GM23338 (cell line): Measurements from ENCODE around the gene LOXL1. TPM values are rescaled to one million over a fixed set of nuclear protein-coding genes. Genes with fewer than 3 reads are reported as not detected.

Experiments used
- ATAC-seq: fragments of 200-7000 bp; cut with Tn5 transposase; 3 replicates; pipeline ENCODE4 v1.9.1; 2020
- DNase-seq: peaks from one replicate; pipeline ENCODE4 v3.0.0-alpha.2; 2015; ENCODE audit warnings: low spot score
- H2AFZ ChIP-seq: fragments of 200-600 bp; sonication (generic); 2 replicates; pipeline ENCODE4 v1.8.0; 2016; ENCODE audit warnings: antibody characterized with exemption, mild to moderate bottlenecking, moderate library complexity
- H3F3A ChIP-seq: fragments of 200-600 bp; sonication (generic); replicated peaks from 2 replicates; pipeline ENCODE4 v1.8.0; 2017; ENCODE audit warnings: antibody characterized with exemption, mixed run types, low read depth
- H3K27ac ChIP-seq: fragments of 200-600 bp; sonication (generic); 2 replicates; pipeline ENCODE4 v1.6.1; 2016; ENCODE audit warnings: low read depth
- H3K27me3 ChIP-seq: fragments of 200-600 bp; sonication (generic); 2 replicates; pipeline ENCODE4 v1.8.0; 2016; ENCODE audit warnings: mild to moderate bottlenecking, mixed run types, moderate library complexity; ENCODE audit not compliant: insufficient read depth
- H3K36me3 ChIP-seq: fragments of 200-600 bp; sonication (generic); 2 replicates; pipeline ENCODE4 v1.8.0; 2016; ENCODE audit warnings: mild to moderate bottlenecking; ENCODE audit not compliant: insufficient read depth
- H3K4me1 ChIP-seq: fragments of 200-600 bp; sonication (generic); 2 replicates; pipeline ENCODE4 v1.8.0; 2016; ENCODE audit warnings: mild to moderate bottlenecking, moderate library complexity; ENCODE audit not compliant: insufficient read depth
- H3K4me2 ChIP-seq: fragments of 200-600 bp; sonication (generic); 2 replicates; pipeline ENCODE4 v1.7.1; 2017; ENCODE audit warnings: mixed run types
- H3K4me3 ChIP-seq: fragments of 200-600 bp; sonication (generic); 2 replicates; pipeline ENCODE4 v1.6.1; 2016; ENCODE audit warnings: mixed run types
- H3K79me2 ChIP-seq: fragments of 200-600 bp; sonication (generic); replicated peaks from 2 replicates; pipeline ENCODE4 v1.8.0; 2017; ENCODE audit warnings: mild to moderate bottlenecking; ENCODE audit not compliant: insufficient read depth
- H3K9me2 ChIP-seq: fragments of 200-600 bp; sonication (generic); 2 replicates; pipeline ENCODE4 v1.8.0; 2017; ENCODE audit not compliant: insufficient read depth
- H4K20me1 ChIP-seq: fragments of 200-600 bp; sonication (generic); replicated peaks from 2 replicates; pipeline ENCODE4 v1.8.0; 2017; ENCODE audit warnings: mild to moderate bottlenecking; ENCODE audit not compliant: insufficient read depth
- H3K27ac Mint-ChIP-seq: 2 replicates; pipeline ENCODE4 v1.8.0; 2020; ENCODE audit warnings: inconsistent platforms, mild to moderate bottlenecking, moderate library complexity, mixed read lengths
- H3K27me3 Mint-ChIP-seq: 3 replicates; pipeline ENCODE4 v1.8.0; 2022; ENCODE audit warnings: low read depth, mild to moderate bottlenecking, moderate library complexity, mixed read lengths, inconsistent platforms; ENCODE audit not compliant: insufficient read depth, poor library complexity
- H3K36me3 Mint-ChIP-seq: 3 replicates; pipeline ENCODE4 v1.8.0; 2021; ENCODE audit warnings: low read depth, mild to moderate bottlenecking, inconsistent platforms, moderate library complexity, mixed read lengths
- H3K4me1 Mint-ChIP-seq: 3 replicates; pipeline ENCODE4 v1.8.0; 2020; ENCODE audit warnings: mild to moderate bottlenecking, inconsistent platforms, mixed read lengths
- H3K4me3 Mint-ChIP-seq: 3 replicates; pipeline ENCODE4 v1.8.0; 2021; ENCODE audit warnings: moderate library complexity, mild to moderate bottlenecking, inconsistent platforms, mixed read lengths
- H3K9me3 Mint-ChIP-seq: 3 replicates; pipeline ENCODE4 v1.8.0; 2020; ENCODE audit warnings: moderate library complexity, mild to moderate bottlenecking, inconsistent platforms, mixed read lengths
- CREB1 ChIP-seq: fragments of 250-450 bp; sonication (Bioruptor Pico); IDR thresholded peaks from 2 replicates; pipeline ENCODE4 v1.5.0; 2020; ENCODE audit warnings: low read depth, mild to moderate bottlenecking, moderate library complexity
- CTCF ChIP-seq, 2 experiments: fragments of 200-600 bp in 1 of 2; sonication (generic) in 1 of 2; conservative IDR thresholded peaks; 2 replicates each; pipeline versions ENCODE4 v1.5.1 to v1.6.1; 2016 to 2017; ENCODE audit warnings: antibody characterized with exemption in 2 of 2, low read depth in 2 of 2, mild to moderate bottlenecking in 2 of 2, moderate library complexity in 1 of 2
- ETS1 ChIP-seq: IDR thresholded peaks from 2 replicates; pipeline ENCODE4 v1.6.1; 2016; ENCODE audit warnings: antibody characterized with exemption
- EZH2 ChIP-seq: fragments of 200-600 bp; sonication (generic); IDR thresholded peaks from one replicate; pipeline ENCODE4 v1.8.0; 2017; ENCODE audit warnings: antibody characterized with exemption, mild to moderate bottlenecking, low read depth; ENCODE audit not compliant: unreplicated experiment
- JUNB ChIP-seq: IDR thresholded peaks from one replicate; pipeline ENCODE4 v1.6.1; 2016; ENCODE audit warnings: antibody characterized with exemption; ENCODE audit not compliant: unreplicated experiment
- NANOG ChIP-seq: IDR thresholded peaks from 2 replicates; pipeline ENCODE4 v1.6.1; 2016; ENCODE audit warnings: antibody characterized with exemption, borderline replicate concordance
- POLR2AphosphoS5 ChIP-seq: IDR thresholded peaks from 2 replicates; pipeline ENCODE4 v1.6.1; 2016; ENCODE audit warnings: antibody characterized with exemption, low read depth
- STAT1 ChIP-seq: IDR thresholded peaks from one replicate; pipeline ENCODE4 v1.6.1; 2016; ENCODE audit warnings: antibody characterized with exemption; ENCODE audit not compliant: unreplicated experiment
- ZNF114 ChIP-seq: fragments of 250-450 bp; sonication (Bioruptor Pico); IDR thresholded peaks from 2 replicates; pipeline ENCODE4 v1.5.0; 2020; ENCODE audit warnings: mild to moderate bottlenecking, moderate library complexity
- ZNF331 ChIP-seq: fragments of 250-450 bp; sonication (Bioruptor Pico); IDR thresholded peaks from 2 replicates; pipeline ENCODE4 v1.5.0; 2020; ENCODE audit warnings: low read depth, mild to moderate bottlenecking, moderate library complexity
- ZNF462 ChIP-seq: fragments of 250-450 bp; sonication (Bioruptor Pico); IDR thresholded peaks from 2 replicates; pipeline ENCODE4 v1.5.0; 2020; ENCODE audit warnings: mild to moderate bottlenecking, moderate library complexity
- polyA plus RNA-seq: library from polyadenylated mRNA; unstranded; fragments of >200 nt; fragmentation: Nextera tagmentation; extraction: Ambion mirVana; gene quantifications from 2 replicates; pipeline ENCODE4 v1.2.1, GENCODE V29; 2016
- total RNA-seq: library from RNA; depleted of rRNA; stranded (reverse); fragments of >200 nt; shearing (Covaris generic); gene quantifications from 2 replicates; pipeline ENCODE4 v1.2.3, GENCODE V29; 2014

Gene LOXL1
- total and polyA plus RNA-seq, 2 experiments from 2014 or later = 6.9 to 10.8 TPM

GRCh38 chr15:73940061-73940981 lies 14.1 kb downstream of the LOXL1 start:
- H3K4me3 ChIP-seq = no peak overlapping the region
- H3K4me2 ChIP-seq = no peak overlapping the region
- TF ChIP-seq EZH2 (no peak), CTCF (conservative IDR thresholded peaks at IDR 0.05; ENCODE audit: low read depth in 2 of 2) (no peak), NANOG (no peak), ZNF114 (no peak), STAT1 (no peak), POLR2AphosphoS5 (no peak), JUNB (no peak), ETS1 (no peak), CREB1 (CRISPR knock-in tag) (no peak), ZNF462 (CRISPR knock-in tag) (no peak), ZNF331 (CRISPR knock-in tag) (no peak)

More at GRCh38 chr15:73940061-73940981, 14.1 kb downstream of the LOXL1 start:
- Mint-ChIP-seq H3K4me3 (no peak overlapping the region), H3K36me3 (no peaks in the 10 kb centered on the region), H3K27me3 (peaks cover 8% of the 10 kb centered on the region), H3K27ac (no peak overlapping the region), H3K9me3 (no peaks in the 10 kb centered on the region), H3K4me1 (peaks cover 19% of the 10 kb centered on the region)
- ATAC-seq (no peak), DNase-seq (no peak)
- Histone ChIP-seq H4K20me1 (no peaks in the 10 kb centered on the region), H3K9me2 (no peaks in the 10 kb centered on the region), H3K36me3 (no peaks in the 10 kb centered on the region), H2AFZ (no peak overlapping the region), H3K27me3 (no peaks in the 10 kb centered on the region), H3K27ac (no peak overlapping the region), H3K4me1 (no peaks in the 10 kb centered on the region), H3K79me2 (no peaks in the 10 kb centered on the region), H3F3A (no peaks in the 10 kb centered on the region)
